Measurements from ENCODE around the gene LYPD6B.

The LYPD6B gene

GRCh38 chr2:149204686-149205085, 166.2 kb downstream of the LYPD6B start:
- Histone ChIP-seq H3K27ac (replicated peaks; ENCODE audit: low read length) (no peak overlapping the region), H4K8ac (ENCODE audit: low read depth, low read length) (no peak overlapping the region), H2BK120ac (ENCODE audit: low read depth, low read length) (no peak overlapping the region), H4K91ac (ENCODE audit: low read depth, low read length, poor library complexity) (no peak overlapping the region), H3K4me1 (ENCODE audit: control insufficient read depth in 2 of 2, insufficient read depth in 1 of 2, low read depth in 1 of 2, low read length in 2 of 2) (no peaks in the 10 kb centered on the region), H2BK12ac (ENCODE audit: low read length) (no peak overlapping the region), H3K36me3 (replicated peaks in 1 of 2; ENCODE audit: control insufficient read depth in 2 of 2, insufficient read depth in 2 of 2, low read length in 2 of 2) (no peaks in the 10 kb centered on the region), H3K14ac (ENCODE audit: low read length) (no peak overlapping the region), H3K4ac (ENCODE audit: low read length) (no peak overlapping the region), H3K4me2 (ENCODE audit: insufficient read depth, low read length, poor library complexity, severe bottlenecking) (no peak overlapping the region), H2AK5ac (ENCODE audit: low read depth, low read length) (no peak overlapping the region), H3K9ac (ENCODE audit: low read depth, low read length, poor library complexity) (no peak overlapping the region), H3K9me3 (replicated peaks in 1 of 2; ENCODE audit: control insufficient read depth in 2 of 2, insufficient read depth in 1 of 2, low read depth in 1 of 2, low read length in 2 of 2) (no peaks in the 10 kb centered on the region), H3K79me1 (ENCODE audit: low read depth, low read length) (no peaks in the 10 kb centered on the region), H3K23ac (ENCODE audit: low read depth, low read length, poor library complexity) (no peak overlapping the region), H2BK5ac (ENCODE audit: low read length) (no peak overlapping the region), H2BK15ac (ENCODE audit: low read length) (no peak overlapping the region), H3K18ac (ENCODE audit: low read length) (no peak overlapping the region), H3K4me3 (ENCODE audit: low read length in 2 of 2) (no peak overlapping the region), H3K27me3 (ENCODE audit: control insufficient read depth in 3 of 3, insufficient read depth in 3 of 3, low read depth in 1 of 3, low read length in 3 of 3) (peaks cover 0 to 9% (median 0%) of the 10 kb centered on the region in 3 experiments), H2AFZ (ENCODE audit: low read length) (no peak overlapping the region)
- DNase-seq (ENCODE audit: low spot score): no peak
- WGBS, 2 donors (ENCODE audit: extremely low coverage in 2 of 2, insufficient read length in 2 of 2, insufficient replicate concordance in 1 of 2): no CpG with 5 or more reads among the region's 4 CpGs

- no peak for DNase-seq (ENCODE audit: low spot score)
- no peak overlapping the region for H3K4ac ChIP-seq (ENCODE audit: low read length)
- no peak overlapping the region for H3K9ac ChIP-seq (ENCODE audit: low read depth, low read length, poor library complexity)
- no peak overlapping the region for H4K91ac ChIP-seq (ENCODE audit: low read depth, low read length, poor library complexity)
- no peak overlapping the region for H3K14ac ChIP-seq (ENCODE audit: low read length)
- no peak overlapping the region for H2AFZ ChIP-seq (ENCODE audit: low read length)
- no peaks in the 10 kb centered on the region for H3K79me1 ChIP-seq (ENCODE audit: low read depth, low read length)
- no peak overlapping the region for H2BK5ac ChIP-seq (ENCODE audit: low read length)
- no peak overlapping the region for H3K18ac ChIP-seq (ENCODE audit: low read length)
- no peak overlapping the region for H3K27ac ChIP-seq (replicated peaks; ENCODE audit: low read length)
- H3K4me1 ChIP-seq (ENCODE audit: control insufficient read depth in 2 of 2, insufficient read depth in 1 of 2, low read depth in 1 of 2, low read length in 2 of 2): no peaks in the 10 kb centered on the region
- WGBS, 2 donors (ENCODE audit: extremely low coverage in 2 of 2, insufficient read length in 2 of 2, insufficient replicate concordance in 1 of 2): no CpG with 5 or more reads among the region's 8 CpGs
- H3K27me3 ChIP-seq (ENCODE audit: control insufficient read depth in 3 of 3, insufficient read depth in 3 of 3, low read depth in 1 of 3, low read length in 3 of 3): peaks cover 0 to 9% (median 0%) of the 10 kb centered on the region in 3 experiments
- H4K8ac ChIP-seq (ENCODE audit: low read depth, low read length): no peak overlapping the region
- no peaks in the 10 kb centered on the region for H3K9me3 ChIP-seq (replicated peaks in 1 of 2; ENCODE audit: control insufficient read depth in 2 of 2, insufficient read depth in 1 of 2, low read depth in 1 of 2, low read length in 2 of 2)
- H3K36me3 ChIP-seq (replicated peaks in 1 of 2; ENCODE audit: control insufficient read depth in 2 of 2, insufficient read depth in 2 of 2, low read length in 2 of 2): no peaks in the 10 kb centered on the region
- H2BK15ac ChIP-seq (ENCODE audit: low read length): no peak overlapping the region
- no peak overlapping the region for H3K4me2 ChIP-seq (ENCODE audit: insufficient read depth, low read length, poor library complexity, severe bottlenecking)
- H3K4me3 ChIP-seq (ENCODE audit: low read length in 2 of 2): no peak overlapping the region
- H2BK120ac ChIP-seq (ENCODE audit: low read depth, low read length): no peak overlapping the region
- H2BK12ac ChIP-seq (ENCODE audit: low read length): no peak overlapping the region
- no peak overlapping the region for H2AK5ac ChIP-seq (ENCODE audit: low read depth, low read length)
- H3K23ac ChIP-seq (ENCODE audit: low read depth, low read length, poor library complexity): no peak overlapping the region
These were observed 166.6 kb downstream of the LYPD6B start for GRCh38 chr2:149205143-149205542.

- WGBS, 2 donors (ENCODE audit: extremely low coverage in 2 of 2, insufficient read length in 2 of 2, insufficient replicate concordance in 1 of 2): no CpG with 5 or more reads among the region's 4 CpGs
- no peak overlapping the region for H3K4me3 ChIP-seq (ENCODE audit: low read length in 2 of 2)
- H2AK5ac ChIP-seq (ENCODE audit: low read depth, low read length): no peak overlapping the region
These were observed 175.4 kb downstream of the LYPD6B start for GRCh38 chr2:149213764-149214493.

GRCh38 chr2:149218497-149218896, 180.0 kb downstream of the LYPD6B start:
- Histone ChIP-seq H3K27me3 (ENCODE audit: control insufficient read depth in 3 of 3, insufficient read depth in 3 of 3, low read depth in 1 of 3, low read length in 3 of 3) (peaks cover 0 to 14% (median 0%) of the 10 kb centered on the region in 3 experiments), H3K18ac (ENCODE audit: low read length) (no peak overlapping the region), H3K4me3 (ENCODE audit: low read length in 2 of 2) (no peak overlapping the region), H3K79me1 (ENCODE audit: low read depth, low read length) (no peaks in the 10 kb centered on the region), H4K8ac (ENCODE audit: low read depth, low read length) (no peak overlapping the region), H2BK12ac (ENCODE audit: low read length) (no peak overlapping the region), H2BK120ac (ENCODE audit: low read depth, low read length) (no peak overlapping the region), H3K36me3 (replicated peaks in 1 of 2; ENCODE audit: control insufficient read depth in 2 of 2, insufficient read depth in 2 of 2, low read length in 2 of 2) (no peaks in the 10 kb centered on the region), H3K4me2 (ENCODE audit: insufficient read depth, low read length, poor library complexity, severe bottlenecking) (no peak overlapping the region), H3K9me3 (replicated peaks in 1 of 2; ENCODE audit: control insufficient read depth in 2 of 2, insufficient read depth in 1 of 2, low read depth in 1 of 2, low read length in 2 of 2) (no peaks in the 10 kb centered on the region), H3K27ac (replicated peaks; ENCODE audit: low read length) (no peak overlapping the region), H3K14ac (ENCODE audit: low read length) (no peak overlapping the region), H4K91ac (ENCODE audit: low read depth, low read length, poor library complexity) (no peak overlapping the region), H2AK5ac (ENCODE audit: low read depth, low read length) (no peak overlapping the region), H3K9ac (ENCODE audit: low read depth, low read length, poor library complexity) (no peak overlapping the region), H3K23ac (ENCODE audit: low read depth, low read length, poor library complexity) (no peak overlapping the region), H2AFZ (ENCODE audit: low read length) (no peak overlapping the region), H3K4ac (ENCODE audit: low read length) (no peak overlapping the region), H2BK15ac (ENCODE audit: low read length) (no peak overlapping the region), H3K4me1 (ENCODE audit: control insufficient read depth in 2 of 2, insufficient read depth in 1 of 2, low read depth in 1 of 2, low read length in 2 of 2) (peaks cover 6 to 7% of the 10 kb centered on the region in 2 donors), H2BK5ac (ENCODE audit: low read length) (no peak overlapping the region)
- DNase-seq (ENCODE audit: low spot score): no peak

More at GRCh38 chr2:149213764-149214493, 175.4 kb downstream of the LYPD6B start:
- no peak overlapping the region for H2BK5ac ChIP-seq (ENCODE audit: low read length)
- no peak overlapping the region for H3K23ac ChIP-seq (ENCODE audit: low read depth, low read length, poor library complexity)
- H2AFZ ChIP-seq (ENCODE audit: low read length): no peak overlapping the region
- no peak overlapping the region for H4K91ac ChIP-seq (ENCODE audit: low read depth, low read length, poor library complexity)
- H3K36me3 ChIP-seq (replicated peaks in 1 of 2; ENCODE audit: control insufficient read depth in 2 of 2, insufficient read depth in 2 of 2, low read length in 2 of 2): no peaks in the 10 kb centered on the region
- no peak overlapping the region for H3K4ac ChIP-seq (ENCODE audit: low read length)
- no peak for DNase-seq (ENCODE audit: low spot score)
- no peaks in the 10 kb centered on the region for H3K79me1 ChIP-seq (ENCODE audit: low read depth, low read length)
- no peak overlapping the region for H3K14ac ChIP-seq (ENCODE audit: low read length)
- no peak overlapping the region for H3K18ac ChIP-seq (ENCODE audit: low read length)
- no peak overlapping the region for H3K4me2 ChIP-seq (ENCODE audit: insufficient read depth, low read length, poor library complexity, severe bottlenecking)
- no peak overlapping the region for H2BK120ac ChIP-seq (ENCODE audit: low read depth, low read length)
- no peak overlapping the region for H4K8ac ChIP-seq (ENCODE audit: low read depth, low read length)
- H3K9ac ChIP-seq (ENCODE audit: low read depth, low read length, poor library complexity): no peak overlapping the region
- H2BK15ac ChIP-seq (ENCODE audit: low read length): no peak overlapping the region
- peaks cover 0 to 2% of the 10 kb centered on the region in 2 donors for H3K4me1 ChIP-seq (ENCODE audit: control insufficient read depth in 2 of 2, insufficient read depth in 1 of 2, low read depth in 1 of 2, low read length in 2 of 2)
- H3K9me3 ChIP-seq (replicated peaks in 1 of 2; ENCODE audit: control insufficient read depth in 2 of 2, insufficient read depth in 1 of 2, low read depth in 1 of 2, low read length in 2 of 2): no peaks in the 10 kb centered on the region
- peaks cover 0 to 4% (median 0%) of the 10 kb centered on the region in 3 experiments for H3K27me3 ChIP-seq (ENCODE audit: control insufficient read depth in 3 of 3, insufficient read depth in 3 of 3, low read depth in 1 of 3, low read length in 3 of 3)
- H3K27ac ChIP-seq (replicated peaks; ENCODE audit: low read length): no peak overlapping the region
- no peak overlapping the region for H2BK12ac ChIP-seq (ENCODE audit: low read length)
